ENCODE data around the gene MYOM1. TPM values are rescaled to one million over a fixed set of nuclear protein-coding genes. Genes with fewer than 3 reads are reported as not detected.

The MYOM1 gene
- total RNA-seq, 4 donors from 2014 or later, result 13.3 to 31.7 (median 16.5) TPM

GRCh38 chr18:3218819-3219218, 949 bp downstream of the MYOM1 start:
- Histone ChIP-seq H3K27me3 (no peaks in the 10 kb centered on the region), H3K36me3 (peaks cover 3 to 12% (median 10%) of the 10 kb centered on the region in 4 donors), H3K4me3 (peak overlapping the region; percentile 37 to 57 (median 49)), H3K4me1 (peaks cover 5 to 33% (median 25%) of the 10 kb centered on the region in 4 donors), H3K27ac (replicated peaks in 1 of 4) (peak overlapping the region; percentile 76 to 82 (median 82)), H3K9me3 (no peaks in the 10 kb centered on the region)
- peak; percentile 14 for DNase-seq (ENCODE audit: extremely low spot score)
- intact Hi-C loops (cut with DNase I), result no loop called here
- TF ChIP-seq POLR2A (IDR thresholded peaks at IDR 0.05; ENCODE audit: low read depth), result no peak
- TF ChIP-seq EP300 (IDR thresholded peaks at IDR 0.05), result no peak
- TF ChIP-seq POLR2AphosphoS5 (IDR thresholded peaks at IDR 0.05), result no peak
- TF ChIP-seq, protein P1, sequence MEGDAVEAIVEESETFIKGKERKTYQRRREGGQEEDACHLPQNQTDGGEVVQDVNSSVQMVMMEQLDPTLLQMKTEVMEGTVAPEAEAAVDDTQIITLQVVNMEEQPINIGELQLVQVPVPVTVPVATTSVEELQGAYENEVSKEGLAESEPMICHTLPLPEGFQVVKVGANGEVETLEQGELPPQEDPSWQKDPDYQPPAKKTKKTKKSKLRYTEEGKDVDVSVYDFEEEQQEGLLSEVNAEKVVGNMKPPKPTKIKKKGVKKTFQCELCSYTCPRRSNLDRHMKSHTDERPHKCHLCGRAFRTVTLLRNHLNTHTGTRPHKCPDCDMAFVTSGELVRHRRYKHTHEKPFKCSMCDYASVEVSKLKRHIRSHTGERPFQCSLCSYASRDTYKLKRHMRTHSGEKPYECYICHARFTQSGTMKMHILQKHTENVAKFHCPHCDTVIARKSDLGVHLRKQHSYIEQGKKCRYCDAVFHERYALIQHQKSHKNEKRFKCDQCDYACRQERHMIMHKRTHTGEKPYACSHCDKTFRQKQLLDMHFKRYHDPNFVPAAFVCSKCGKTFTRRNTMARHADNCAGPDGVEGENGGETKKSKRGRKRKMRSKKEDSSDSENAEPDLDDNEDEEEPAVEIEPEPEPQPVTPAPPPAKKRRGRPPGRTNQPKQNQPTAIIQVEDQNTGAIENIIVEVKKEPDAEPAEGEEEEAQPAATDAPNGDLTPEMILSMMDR (IDR thresholded peaks at IDR 0.05), result no peak
- WGBS, result 40% methylated on average over 2 of the region's 2 CpGs

DNA sequence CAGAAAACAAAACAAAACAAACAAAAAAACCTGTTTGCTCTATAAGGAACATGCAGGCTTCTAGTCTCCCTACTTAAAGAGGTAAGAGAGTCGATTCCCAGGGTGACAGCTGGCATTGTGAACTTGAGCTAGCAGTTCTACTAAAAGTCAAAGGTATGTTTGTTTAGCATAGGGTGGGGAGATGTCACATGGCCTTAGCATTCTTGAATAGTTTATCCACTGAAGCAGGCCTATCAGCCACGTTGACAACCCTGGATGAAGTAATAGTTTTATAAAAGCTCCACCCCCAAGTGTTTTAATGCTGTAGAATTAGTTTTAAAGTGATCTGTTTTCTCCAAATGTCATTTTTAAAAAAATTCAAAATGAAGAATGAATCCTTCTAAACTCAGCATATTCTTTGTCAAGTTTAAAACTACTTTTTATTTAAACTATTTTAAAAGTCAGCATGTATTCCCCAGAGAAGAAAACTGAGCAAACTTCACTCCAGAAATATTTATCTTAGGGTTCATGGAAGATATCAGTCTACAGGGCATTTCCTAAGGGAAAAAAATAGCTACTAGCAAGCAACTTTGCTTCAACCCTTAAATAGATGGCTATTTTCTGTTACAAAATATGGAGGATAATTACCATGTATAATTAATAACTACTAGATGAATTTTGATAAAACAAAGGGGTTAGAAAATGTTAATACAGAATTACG, 1.7 kb downstream of the MYOM1 start:
- H3K27ac ChIP-seq (replicated peaks in 1 of 4), result peak overlapping the region; percentile 76 to 82 (median 82)
- intact Hi-C loops (cut with DNase I), result no loop called here
- H3K9me3 ChIP-seq, result no peaks in the 10 kb centered on the region
- H3K4me1 ChIP-seq, result peaks cover 12 to 40% (median 32%) of the 10 kb centered on the region in 4 donors
- H3K27me3 ChIP-seq, result no peaks in the 10 kb centered on the region
- H3K36me3 ChIP-seq, result peaks cover 3 to 18% (median 10%) of the 10 kb centered on the region in 4 donors
- no peak for TF ChIP-seq POLR2AphosphoS5 (IDR thresholded peaks at IDR 0.05)
- no peak for TF ChIP-seq EP300 (IDR thresholded peaks at IDR 0.05)
- TF ChIP-seq, protein P1 (IDR thresholded peaks at IDR 0.05), result no peak
- TF ChIP-seq POLR2A (IDR thresholded peaks at IDR 0.05; ENCODE audit: low read depth), result no peak
- 27% methylated on average over 3 of the region's 3 CpGs for WGBS
- peak; percentile 21 for DNase-seq (ENCODE audit: extremely low spot score)
- peak overlapping the region; percentile 37 to 57 (median 49) for H3K4me3 ChIP-seq

- TF ChIP-seq POLR2A (IDR thresholded peaks at IDR 0.05; ENCODE audit: low read depth) (no peak), EP300 (IDR thresholded peaks at IDR 0.05) (no peak), POLR2AphosphoS5 (IDR thresholded peaks at IDR 0.05) (no peak)
- TF ChIP-seq, protein P1 (IDR thresholded peaks at IDR 0.05), result no peak
- peak overlapping the region; percentile 76 to 82 (median 82) for H3K27ac ChIP-seq (replicated peaks in 1 of 4)
- H3K4me1 ChIP-seq, result peaks cover 18 to 52% (median 42%) of the 10 kb centered on the region in 4 donors
- no peaks in the 10 kb centered on the region for H3K27me3 ChIP-seq
- no peaks in the 10 kb centered on the region for H3K9me3 ChIP-seq
- H3K36me3 ChIP-seq, result peaks cover 3 to 25% (median 10%) of the 10 kb centered on the region in 4 donors
- no peak overlapping the region for H3K4me3 ChIP-seq
- intact Hi-C loops (cut with DNase I), result no loop called here
- peak; percentile 39 for DNase-seq (ENCODE audit: extremely low spot score)
- 83% methylated on average over 5 of the region's 5 CpGs for WGBS
Observed at GRCh38 chr18:3216987-3217386, 2.8 kb downstream of the MYOM1 start.

DNA sequence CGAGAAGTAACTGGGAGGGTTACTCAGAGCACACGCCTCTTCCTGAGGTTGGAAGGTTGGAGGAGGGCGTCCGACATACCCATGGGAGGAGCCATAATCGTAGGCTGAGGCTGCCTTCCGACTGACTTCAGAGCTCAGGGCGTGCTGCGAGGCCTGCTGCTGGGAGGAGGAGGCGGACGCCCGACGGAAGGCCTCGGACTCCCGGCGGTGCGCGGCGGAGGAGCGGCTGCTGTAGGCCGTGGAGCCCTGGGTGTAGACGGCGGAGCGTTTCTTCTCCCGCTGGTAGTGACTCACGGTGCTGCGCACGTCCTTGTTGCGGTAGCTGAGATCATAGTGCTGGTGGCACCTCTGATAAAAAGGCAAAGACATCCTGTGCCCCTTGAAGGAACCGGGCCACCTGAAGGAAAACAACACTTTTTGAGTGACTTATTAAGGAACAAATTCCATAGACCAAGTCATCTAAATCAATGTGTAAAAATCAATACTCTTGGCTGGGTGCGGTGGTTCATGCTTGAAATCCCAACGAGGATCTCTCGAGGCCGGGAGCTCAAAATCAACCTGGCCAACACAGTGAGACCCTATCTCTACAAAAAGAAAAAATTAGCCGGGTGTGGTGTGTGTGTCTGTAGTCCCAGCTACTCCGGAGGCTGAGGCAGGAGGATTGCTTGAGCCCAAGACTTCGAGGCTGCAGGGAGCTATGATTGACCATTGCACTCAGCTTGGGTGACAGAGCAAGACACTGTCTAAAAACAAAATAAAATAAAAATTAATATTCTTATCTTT, 4.7 kb downstream of the MYOM1 start:
- WGBS, result 95% methylated on average over 35 of the region's 36 CpGs
- peaks cover 3 to 36% (median 10%) of the 10 kb centered on the region in 4 donors for H3K36me3 ChIP-seq
- TF ChIP-seq, protein P1 (IDR thresholded peaks at IDR 0.05), result no peak
- no peak for TF ChIP-seq POLR2A (IDR thresholded peaks at IDR 0.05; ENCODE audit: low read depth)
- TF ChIP-seq POLR2AphosphoS5 (IDR thresholded peaks at IDR 0.05), result no peak
- TF ChIP-seq EP300 (IDR thresholded peaks at IDR 0.05), result no peak
- H3K27me3 ChIP-seq, result no peaks in the 10 kb centered on the region
- intact Hi-C loops (cut with DNase I), result no loop called here
- no peaks in the 10 kb centered on the region for H3K9me3 ChIP-seq
- no peak overlapping the region for H3K27ac ChIP-seq (replicated peaks in 1 of 4)
- no peak overlapping the region for H3K4me3 ChIP-seq
- peaks cover 23 to 58% (median 54%) of the 10 kb centered on the region in 4 donors for H3K4me1 ChIP-seq
- DNase-seq (ENCODE audit: extremely low spot score), result peak; percentile 57

All from esophagus muscularis mucosa (tissue), 4 donors.